GM21528 (cell line): ENCODE results near the gene DCLK1.
"Not testable (repeated sequence)": the region's sequence is repeated elsewhere in the genome, so short reads cannot be mapped to it uniquely, and the experiment has no call there.

Experiments
- ATAC-seq: cut with Tn5 transposase; IDR thresholded peaks from one replicate; pipeline ENCODE4 v1.9.1; 2021; ENCODE audit warnings: mild to moderate bottlenecking, moderate library complexity; ENCODE audit not compliant: unreplicated experiment, low FRiP score

The DCLK1 gene

DNA sequence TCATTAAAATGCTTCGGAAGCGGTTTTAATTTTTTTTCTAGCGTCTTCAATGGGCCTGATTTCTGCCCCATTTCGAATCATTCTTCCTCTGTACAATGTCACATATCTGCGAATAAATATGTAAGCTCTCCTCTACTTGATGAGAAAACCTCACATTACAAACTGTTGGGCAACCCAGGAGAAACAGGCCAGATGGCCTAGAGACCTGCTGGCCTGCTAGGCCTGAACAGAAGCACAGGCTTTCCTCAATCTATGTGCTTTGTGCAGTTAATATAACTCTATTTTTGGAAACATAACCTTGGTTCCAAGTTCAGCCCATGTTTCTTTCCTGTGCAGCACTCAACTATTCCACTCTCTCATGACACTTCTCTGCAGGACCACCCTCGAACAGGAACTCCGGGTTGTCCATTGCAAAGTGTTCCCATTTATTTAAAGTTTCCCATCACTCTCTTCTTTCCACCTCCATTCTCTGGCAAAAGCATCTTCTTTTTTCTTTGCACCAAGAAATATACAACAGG lies 42.0 kb downstream of the DCLK1 start:
- ATAC-seq: no peak

GRCh38 chr13:36088463-36088862 lies 42.7 kb downstream of the DCLK1 start:
- no peak for ATAC-seq

- ATAC-seq: no peak
Measured at GRCh38 chr13:36088001-36088400, 43.2 kb downstream of the DCLK1 start.

DNA sequence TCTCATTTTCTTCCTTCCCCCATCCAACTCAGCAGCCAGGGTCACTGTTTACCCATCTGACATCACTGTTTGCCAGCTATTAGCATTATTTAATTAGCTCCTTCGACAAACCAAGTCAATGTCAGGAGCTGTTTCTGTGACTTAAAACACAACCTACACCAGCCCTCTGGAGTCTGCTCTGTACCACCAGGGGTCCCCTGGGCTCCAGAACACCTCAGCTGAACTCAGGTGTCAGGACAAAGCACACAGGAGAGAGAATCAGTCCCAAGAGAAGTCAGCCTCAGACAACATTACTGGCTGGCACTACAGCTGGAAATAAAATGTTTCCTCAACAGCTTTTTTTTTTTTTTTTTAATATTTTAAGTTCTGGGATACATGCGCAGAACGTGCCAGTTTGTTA lies 45.1 kb downstream of the DCLK1 start:
- no peak for ATAC-seq

DNA sequence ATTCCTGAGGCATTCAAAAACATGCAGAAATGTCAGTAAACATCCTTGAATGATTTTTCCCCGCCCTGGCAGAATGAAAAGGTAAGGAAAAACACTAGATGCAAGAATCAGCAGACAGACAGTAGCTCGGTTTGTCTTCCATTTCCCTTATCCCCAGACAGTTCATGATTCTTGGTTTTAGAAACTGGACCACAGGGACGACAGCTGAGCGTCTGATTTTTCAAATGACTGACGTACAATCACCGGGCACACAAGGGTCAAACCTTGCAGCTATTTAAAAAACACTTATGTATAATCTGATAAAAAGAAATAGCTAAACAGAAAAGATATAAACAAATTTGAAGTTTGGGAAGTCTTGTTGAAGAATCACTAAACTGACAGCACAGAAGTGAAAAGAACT lies 47.1 kb downstream of the DCLK1 start:
- no peak for ATAC-seq

DNA sequence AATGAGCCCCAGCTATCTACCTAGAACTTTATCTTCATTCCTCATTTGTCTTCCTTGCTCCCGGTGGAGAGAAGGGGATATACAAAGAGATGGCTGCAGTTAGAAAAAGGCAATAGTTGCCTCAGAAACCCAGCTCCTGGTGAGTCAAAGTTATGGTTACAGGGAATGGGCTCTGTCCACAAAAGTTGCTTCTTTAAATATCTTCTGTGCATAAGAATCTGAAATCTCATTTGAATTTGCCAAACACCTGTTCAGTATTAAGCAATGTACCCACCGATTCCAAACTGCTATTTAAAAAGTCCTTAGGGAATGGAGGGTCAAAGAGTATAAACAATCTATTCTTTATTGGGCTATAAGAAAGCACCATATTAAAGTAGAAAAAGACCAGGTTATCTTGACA lies 48.4 kb downstream of the DCLK1 start:
- ATAC-seq: no peak

GRCh38 chr13:36082396-36082795 lies 48.8 kb downstream of the DCLK1 start:
- ATAC-seq: no peak

- no peak for ATAC-seq
Measured at GRCh38 chr13:36076211-36076610, 55.0 kb downstream of the DCLK1 start.

DNA sequence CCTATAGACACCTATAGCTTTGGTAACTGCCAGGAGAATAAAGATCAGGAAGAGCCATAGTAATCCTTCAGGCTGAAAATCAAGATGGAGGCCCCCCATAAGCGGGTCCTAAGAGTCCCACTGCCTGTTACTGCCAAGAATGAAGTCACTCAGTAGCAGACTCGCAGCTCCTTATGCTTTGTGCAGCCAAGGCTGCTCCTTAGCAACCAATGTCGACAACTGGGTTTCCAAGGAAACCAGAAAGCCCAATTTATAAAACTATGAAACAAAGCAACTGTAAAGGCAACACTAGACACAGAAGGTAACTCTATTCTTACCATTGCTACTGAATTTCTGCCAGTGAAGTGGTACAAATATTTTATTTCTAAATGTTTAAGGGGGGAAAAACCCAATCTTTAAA lies 56.5 kb downstream of the DCLK1 start:
- no peak for ATAC-seq

DNA sequence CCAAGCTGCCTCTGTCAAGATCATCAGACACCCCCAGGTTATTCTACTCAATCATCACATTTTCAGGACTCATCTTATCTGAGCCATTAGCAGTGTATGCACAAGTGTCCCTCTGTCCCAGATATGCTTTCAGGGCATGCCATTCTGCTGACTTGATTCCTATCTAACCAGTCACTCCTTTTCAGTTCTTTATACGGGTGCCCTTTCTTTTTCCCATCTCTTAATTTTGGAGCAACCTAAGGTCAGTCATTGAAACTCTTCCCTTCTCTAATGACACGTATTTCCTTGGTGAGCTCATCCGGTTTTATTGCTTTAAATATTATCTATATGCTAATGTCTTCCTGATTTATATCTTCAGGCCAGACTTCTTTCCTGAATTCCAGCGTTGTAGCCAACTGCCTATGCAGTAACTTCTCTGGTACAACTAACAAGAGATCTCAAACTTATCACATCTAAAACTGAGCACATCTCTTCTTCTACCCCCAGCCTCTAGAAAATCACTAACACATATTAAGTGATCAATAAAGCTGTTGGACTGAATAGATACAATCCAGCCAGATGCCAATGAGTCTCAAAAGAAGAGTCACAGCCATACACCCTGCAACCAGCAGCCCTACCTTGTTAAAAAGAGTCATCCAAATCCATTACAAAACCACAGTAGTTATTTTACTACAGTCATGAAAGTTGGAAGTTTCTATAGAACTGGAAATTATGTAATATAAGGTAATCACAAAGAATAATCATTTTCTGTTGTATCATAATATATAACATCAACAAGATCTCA lies 58.8 kb downstream of the DCLK1 start:
- ATAC-seq: no peak

DNA sequence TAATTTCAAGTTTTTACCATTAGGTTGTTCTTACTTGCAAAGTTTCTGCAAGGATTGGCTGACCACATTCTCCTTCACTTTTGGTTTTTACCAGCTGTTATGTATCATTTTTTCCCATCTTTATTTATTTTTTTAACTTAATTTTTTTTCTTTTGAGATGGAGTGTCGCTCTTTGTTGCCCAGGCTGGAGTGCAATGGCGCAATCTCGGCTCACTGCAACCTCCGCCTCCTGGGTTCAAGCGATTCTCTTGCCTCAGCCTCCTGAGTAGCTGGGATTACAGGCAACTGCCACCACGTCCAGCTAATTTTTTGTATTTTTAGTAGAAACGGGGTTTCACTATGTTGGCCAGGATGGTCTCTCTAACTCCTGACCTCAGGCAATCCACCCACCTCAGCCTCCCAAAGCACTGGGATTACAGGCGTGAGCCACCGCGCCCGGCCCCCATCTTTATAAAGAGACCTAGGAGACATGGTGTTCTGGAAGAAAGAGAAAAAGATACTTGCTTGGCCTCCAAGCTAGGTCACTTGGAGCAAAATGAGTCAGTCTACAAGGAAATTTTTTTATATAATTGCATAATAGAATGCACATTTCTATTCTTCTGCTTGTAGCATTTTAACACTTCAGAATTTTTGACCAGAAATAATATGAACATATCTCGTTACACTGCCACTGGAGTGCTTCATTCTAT lies 60.5 kb downstream of the DCLK1 start:
- ATAC-seq: not testable (repeated sequence)

GRCh38 chr13:36069881-36070366 lies 61.3 kb downstream of the DCLK1 start:
- ATAC-seq: no peak

GRCh38 chr13:36068991-36069390 lies 62.2 kb downstream of the DCLK1 start:
- ATAC-seq: no peak

DNA sequence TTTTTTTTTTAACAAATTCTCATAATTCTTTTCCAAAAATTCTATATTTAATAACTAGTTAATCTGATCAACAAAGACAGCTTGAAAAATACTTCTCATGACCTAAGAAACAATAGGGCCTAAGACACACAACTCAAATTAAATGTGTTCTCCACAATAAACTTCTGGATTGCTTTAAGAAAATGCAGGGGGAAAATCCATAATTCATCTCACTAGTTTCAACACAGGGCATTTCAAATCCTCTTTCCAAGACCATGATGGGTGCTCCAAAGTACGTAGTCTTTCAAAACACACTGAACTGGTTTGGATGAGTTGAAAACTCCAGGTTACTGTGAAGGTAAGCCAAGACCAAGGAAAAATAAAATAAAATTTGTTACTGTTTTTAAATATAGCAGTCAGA lies 62.6 kb downstream of the DCLK1 start:
- no peak for ATAC-seq

- ATAC-seq: no peak
Measured at GRCh38 chr13:36067746-36068381, 63.3 kb downstream of the DCLK1 start.

- no peak for ATAC-seq
Measured at GRCh38 chr13:36062249-36062648, 68.9 kb downstream of the DCLK1 start.

DNA sequence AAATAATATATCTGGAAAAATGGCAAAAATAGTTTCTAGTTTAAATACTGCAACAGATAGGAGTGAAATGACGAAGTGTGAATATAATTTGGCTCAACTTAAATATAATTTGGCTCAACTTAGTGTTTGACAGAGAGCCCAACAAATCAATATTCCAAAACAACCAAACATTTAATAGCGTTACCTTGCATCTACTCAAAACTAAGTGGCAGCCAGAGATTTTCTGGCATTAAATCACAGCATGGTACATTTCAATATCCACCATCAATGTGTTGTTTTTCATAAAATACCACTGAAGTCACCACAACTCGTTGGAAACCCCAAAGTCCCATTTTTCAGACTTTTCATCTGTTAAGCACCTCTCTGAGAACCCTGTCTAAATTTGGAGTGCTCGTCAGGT lies 69.6 kb downstream of the DCLK1 start:
- no peak for ATAC-seq

- no peak for ATAC-seq
Measured at GRCh38 chr13:36061054-36061453, 70.1 kb downstream of the DCLK1 start.

DNA sequence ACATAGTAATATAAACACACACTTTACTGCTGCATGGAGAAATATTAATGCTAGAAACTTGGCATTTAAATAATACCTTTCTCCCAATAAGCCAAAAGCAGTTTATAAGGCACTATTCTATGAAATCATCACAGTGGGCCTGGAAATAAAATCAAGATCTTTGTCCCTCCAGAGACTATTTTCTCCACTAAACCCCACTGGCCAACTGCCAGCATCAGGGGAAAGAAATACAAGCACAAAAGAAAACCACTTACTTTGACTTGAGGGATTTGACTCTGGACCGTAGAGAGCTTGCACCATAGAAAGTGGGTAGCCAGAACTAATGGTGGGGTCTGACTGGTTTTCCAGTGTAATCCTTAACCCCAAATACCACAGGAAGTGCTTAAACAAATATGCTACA lies 71.9 kb downstream of the DCLK1 start:
- ATAC-seq: no peak

DNA sequence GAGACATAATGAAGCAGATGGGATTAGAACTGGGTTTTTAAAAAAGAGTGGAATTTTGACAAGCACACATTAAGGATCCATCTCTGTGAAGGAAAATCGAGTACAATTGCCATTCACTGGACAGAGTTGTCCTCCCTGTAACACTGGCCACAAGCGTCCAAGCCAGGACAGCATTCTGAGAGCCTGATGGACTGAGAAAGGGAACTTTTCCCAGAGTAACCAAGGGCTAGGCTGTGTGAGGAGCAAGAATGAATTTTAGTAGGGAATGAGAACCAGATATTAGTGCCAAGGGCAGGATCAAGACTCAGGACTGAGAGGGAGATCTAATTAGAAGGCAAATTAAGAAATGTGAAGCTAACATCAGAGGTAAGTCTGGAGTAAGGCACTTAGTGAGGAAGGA lies 73.1 kb downstream of the DCLK1 start:
- no peak for ATAC-seq

DNA sequence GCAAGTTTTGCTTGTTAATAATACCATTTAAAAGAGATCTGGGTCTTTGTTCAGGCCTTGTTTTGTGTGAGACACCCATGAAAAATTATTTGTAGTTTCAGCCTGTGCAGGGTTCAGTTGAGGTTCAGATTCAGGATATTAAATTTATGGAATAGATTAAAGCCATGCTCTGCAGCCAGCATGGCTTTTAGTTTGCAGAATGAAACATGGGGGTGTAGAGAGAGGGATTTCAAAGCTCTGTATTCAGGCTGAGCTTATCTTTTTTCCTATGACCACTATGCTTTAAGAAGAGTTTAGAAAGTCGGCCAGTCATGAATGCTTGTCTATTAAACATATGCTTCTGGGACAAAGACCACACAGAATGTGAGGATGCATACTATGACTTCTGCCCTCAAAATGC lies 73.6 kb downstream of the DCLK1 start:
- ATAC-seq: no peak
